GM21528 (cell line): ENCODE data around the gene PLA2G6.
"Not testable (repeated sequence)": the region's sequence is repeated elsewhere in the genome, so short reads cannot be mapped to it uniquely, and the experiment has no call there.

Experiments used
- ATAC-seq: cut with Tn5 transposase; IDR thresholded peaks from one replicate; pipeline ENCODE4 v1.9.1; 2021; ENCODE audit warnings: mild to moderate bottlenecking, moderate library complexity; ENCODE audit not compliant: unreplicated experiment, low FRiP score

The PLA2G6 gene

DNA sequence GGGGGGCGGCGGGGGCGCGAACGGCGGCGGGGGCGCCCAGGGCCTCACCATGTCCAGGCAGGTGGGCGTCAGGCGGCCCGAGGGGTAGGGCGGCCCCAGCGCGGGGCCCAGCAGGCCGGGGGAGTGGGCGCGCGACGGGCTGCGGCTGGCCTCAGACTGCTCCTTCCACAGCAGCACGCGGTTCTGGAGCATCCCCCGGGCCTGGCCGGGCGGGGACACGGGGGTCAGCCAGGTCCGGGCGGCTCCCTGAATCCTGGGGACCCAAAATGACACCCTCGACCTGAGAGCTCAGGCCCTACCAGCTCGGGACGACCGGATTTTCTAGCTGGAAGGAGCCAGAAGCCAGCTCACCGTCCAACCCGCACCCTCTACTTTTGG, 92.2 kb downstream of the PLA2G6 start:
- ATAC-seq: no peak

DNA sequence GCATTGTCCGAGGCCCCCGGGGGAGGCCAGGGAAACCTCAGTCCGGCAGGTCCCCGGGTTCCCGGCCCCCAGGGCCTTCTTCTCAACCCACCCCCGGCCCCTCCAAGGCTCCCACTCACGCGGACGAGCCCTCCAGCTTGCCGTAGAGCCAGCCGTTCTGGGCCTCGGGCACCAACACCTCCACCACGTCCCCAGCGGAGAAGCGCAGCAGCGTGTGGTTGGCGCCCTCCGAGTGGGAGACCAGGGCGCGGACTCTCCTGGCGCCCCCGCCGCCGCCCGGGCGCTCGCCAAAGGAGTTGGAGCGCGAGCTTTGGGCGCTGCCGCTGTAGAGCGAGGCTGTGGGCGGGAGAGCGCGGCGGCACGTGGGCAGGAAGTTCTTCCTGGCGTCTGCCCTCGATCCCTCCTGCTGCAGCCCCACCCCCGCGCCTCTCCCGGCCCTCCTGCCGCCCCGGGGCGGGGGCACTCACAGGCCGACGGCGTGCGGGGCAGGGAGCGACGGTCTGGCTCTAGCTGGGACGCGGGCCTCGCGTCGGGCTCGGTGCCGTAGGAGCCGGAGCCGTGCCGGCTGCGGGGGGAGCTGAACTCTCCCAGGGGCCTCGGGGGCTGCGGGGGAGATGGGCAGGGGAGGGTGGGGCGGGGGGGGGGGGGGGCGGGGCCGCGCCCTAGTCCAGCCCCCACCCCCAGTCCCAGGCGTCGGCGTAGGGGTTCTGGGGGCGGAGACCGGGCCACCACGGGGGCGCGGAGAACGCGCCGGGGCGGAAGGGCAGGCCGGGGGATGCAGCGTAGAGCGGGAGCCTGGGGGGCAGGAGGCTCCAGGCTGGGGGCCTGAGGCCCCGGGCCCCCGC, 92.8 kb downstream of the PLA2G6 start:
- ATAC-seq: no peak

DNA sequence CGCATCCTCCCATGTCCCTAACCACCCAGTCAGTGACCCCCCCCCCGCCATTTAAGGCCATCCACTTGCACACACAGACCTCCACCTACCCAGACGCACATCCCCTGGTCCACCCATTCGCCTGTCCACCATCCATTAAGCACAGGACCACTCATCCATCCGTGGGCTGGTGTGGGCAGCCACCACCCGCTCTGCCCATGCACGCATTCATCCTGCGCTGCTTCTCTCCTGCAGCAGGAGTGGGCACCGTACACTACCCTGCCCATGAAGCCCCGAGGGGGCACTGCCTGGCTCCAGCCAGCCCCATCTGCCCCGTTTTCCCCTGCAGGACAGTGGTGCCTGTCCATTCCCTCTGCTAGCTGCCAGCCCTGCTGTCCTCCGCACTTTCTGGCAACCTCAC, 93.8 kb downstream of the PLA2G6 start:
- no peak for ATAC-seq

DNA sequence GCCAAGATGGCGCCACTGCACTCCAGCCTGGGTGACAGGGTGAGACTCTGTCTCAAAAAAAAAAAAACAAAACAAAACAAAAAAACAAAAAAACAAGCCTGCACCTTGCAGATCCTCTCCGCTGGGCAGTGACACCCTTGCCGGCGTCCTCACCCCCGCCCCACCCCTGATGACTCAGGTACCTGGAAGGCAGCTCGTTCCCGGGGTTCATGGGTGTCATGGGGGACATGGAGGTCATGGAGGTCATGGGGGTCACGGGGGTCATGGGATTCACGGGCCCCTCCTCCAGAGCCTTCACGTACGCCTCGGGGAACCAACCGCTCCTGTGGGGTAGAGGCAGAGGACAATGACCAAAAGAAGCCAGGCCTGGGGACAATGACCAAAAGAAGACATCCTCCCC, 94.7 kb downstream of the PLA2G6 start:
- ATAC-seq: no peak

DNA sequence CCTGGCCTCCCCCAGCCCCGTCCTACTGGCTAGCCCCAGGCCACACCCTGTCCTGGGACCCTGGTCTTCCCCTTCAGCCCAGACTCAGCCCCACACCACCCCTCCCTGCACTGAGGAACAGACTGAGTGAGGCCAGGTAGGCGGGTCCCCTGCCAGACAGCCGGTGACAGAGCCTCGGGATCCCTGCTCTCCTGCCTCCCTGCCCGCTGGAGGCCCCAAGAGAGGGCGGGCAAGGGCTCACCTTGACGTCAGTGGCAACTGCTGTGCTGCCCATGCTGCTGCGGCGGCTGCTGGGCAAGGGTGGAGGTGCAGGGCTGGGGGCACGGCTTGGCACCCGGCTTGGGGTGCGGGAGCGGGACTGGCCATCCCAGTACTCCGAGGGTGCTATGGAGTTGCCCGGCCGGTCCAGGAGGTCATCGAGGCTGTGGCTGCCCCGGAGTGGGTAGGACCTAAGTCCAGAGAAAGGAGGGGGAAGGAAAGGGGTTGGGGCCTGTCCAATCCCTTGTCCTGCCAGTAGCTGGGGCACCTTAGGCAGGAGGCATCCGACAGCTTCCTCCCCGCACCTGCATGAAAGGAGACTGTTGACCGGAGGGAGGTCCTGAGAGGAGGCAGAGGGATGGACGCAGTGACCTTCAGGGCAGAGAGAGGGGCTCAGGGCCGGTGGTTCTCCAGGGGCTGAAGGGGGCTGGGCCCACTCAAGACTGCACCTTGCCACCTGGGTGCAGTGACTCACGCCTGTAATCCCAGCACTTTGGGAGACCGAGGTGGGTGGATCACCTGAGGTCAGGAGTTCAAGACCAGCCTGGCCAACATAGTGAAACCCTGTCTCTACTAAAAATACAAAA, 95.4 kb downstream of the PLA2G6 start:
- ATAC-seq: no peak

GRCh38 chr22:38085501-38085900, 96.1 kb downstream of the PLA2G6 start:
- no peak for ATAC-seq

- ATAC-seq: no peak
Observed at GRCh38 chr22:38085056-38085455, 96.6 kb downstream of the PLA2G6 start.

DNA sequence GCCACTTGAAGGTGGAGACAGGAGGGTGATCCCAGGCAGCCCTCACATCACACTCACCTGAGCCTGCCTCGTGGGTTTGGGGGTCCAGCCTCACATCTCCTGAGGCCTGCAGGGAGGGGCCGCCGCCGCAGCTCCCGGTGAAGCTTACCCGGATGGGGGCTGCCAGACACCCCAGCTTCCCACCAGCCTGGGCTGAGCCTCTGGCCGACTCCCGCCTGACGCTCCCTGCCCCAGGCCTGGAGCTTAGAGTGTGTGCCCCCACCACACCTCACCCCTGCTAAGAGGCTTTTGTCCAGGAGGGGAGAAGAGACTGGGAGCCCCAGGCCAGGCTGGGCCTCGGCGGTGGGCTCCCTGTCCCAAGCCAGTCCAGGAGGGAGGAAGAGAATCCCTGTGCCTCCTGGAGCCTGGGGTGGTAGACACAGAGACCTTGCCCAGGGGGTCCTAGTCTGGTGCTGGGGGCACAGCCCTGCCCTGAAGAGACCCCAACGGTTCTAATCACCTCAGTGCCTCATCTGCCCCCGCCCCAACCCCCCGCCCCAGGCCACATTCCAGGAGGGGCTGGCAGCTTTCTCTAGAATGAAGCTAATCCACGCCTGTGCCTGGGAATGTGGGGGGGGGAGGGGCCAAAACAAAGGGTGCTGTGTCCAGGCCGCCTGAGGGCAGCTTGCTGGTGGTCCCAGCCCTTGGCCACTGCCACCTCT, 97.5 kb downstream of the PLA2G6 start, which contains the start of gene SLC16A8:
Gene SLC16A8, minus strand, starts transcription at position 254 of the 701 bp plus-strand sequence. CDS start 1,311 bp downstream, outside the sequence.
- no peak for ATAC-seq

DNA sequence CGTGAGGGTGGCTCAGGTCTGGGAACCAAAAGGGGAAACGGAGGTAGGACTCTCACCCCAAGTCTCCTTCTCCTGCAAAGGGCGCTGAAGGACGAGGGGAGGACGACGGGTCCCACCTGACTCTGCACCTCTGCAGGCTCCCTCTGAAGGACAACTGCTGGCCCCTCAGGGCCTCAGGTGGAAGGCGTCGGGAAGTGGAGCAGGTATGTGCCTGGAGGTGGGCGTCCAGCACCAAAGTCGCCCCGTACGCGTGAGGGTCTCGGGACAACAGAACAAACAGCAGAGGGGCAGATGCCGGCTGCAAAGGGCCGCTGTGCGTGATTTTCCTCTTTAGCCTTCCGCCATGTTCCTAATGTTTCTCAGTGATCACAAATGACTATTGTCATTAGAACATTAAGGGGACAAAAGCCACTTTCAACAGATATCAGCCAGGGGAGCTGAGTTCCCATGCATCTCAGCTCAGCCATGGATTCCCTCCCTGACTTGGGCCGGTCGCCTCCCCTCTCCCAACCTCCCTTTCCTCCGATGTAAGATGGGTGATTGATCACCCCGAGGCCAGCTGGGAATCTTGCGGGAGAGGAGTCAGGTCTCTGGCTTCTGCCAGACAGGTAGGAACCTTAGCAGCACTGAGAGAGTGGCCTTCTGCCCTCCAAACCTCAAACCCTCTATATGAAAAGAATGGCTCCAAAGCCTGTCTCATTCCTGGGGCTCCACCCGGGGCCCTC, 98.5 kb downstream of the PLA2G6 start:
- no peak for ATAC-seq

GRCh38 chr22:38081941-38082828, 99.4 kb downstream of the PLA2G6 start:
- ATAC-seq: no peak

GRCh38 chr22:38081636-38081940, 100.0 kb downstream of the PLA2G6 start:
- ATAC-seq: no peak

- ATAC-seq: no peak
Observed at GRCh38 chr22:38080850-38081635, 100.6 kb downstream of the PLA2G6 start.

DNA sequence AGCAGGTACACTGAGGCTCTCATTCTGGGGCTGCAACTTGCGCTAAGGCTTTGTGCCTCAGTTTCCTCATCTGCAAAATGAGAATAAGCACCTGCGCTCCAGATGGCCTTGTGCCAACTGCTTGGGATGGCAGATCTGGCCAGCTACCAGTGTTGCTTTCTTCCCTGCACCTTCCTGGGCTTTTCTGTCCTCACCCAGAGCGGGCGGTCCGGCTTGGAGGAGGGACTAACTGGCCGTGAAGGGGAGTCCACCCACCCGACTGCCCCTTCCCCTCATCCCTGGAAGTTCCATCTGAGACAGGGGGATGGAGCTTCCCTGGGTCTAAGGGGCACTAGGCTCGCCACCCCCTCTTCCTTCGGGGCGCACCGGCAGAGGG, 101.2 kb downstream of the PLA2G6 start:
- ATAC-seq: no peak

- no peak for ATAC-seq
Observed at GRCh38 chr22:38079804-38080203, 101.8 kb downstream of the PLA2G6 start.

GRCh38 chr22:38079208-38079607, 102.4 kb downstream of the PLA2G6 start:
- ATAC-seq: not testable (repeated sequence)

- no peak for ATAC-seq
Observed at GRCh38 chr22:38078046-38078840, 103.4 kb downstream of the PLA2G6 start.

GRCh38 chr22:38077595-38077994, 104.0 kb downstream of the PLA2G6 start:
- no peak for ATAC-seq

DNA sequence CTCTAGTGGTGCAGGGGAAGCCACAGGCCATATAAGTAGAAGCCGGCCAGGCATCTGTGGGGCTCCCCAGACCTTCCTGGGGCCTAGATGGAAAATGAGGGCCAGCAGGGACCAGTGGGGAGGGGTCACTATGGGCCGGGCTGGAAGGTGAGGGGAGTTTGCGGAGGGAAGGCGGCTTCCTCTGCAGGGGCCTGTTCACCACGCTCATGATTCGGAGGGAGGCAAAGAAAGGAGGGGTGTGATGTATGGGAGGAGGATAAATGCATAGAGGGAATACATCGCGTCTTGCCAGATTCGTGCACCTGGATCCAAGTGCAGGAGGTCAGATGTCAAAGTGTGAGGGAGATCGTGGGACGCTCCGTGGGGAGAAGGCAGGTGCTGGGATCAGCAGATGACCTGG, 104.5 kb downstream of the PLA2G6 start:
- ATAC-seq: no peak
